GM19035 (cell line): Measurements from ENCODE around the gene SYT1.

Source experiments
- ATAC-seq: cut with Tn5 transposase; IDR thresholded peaks from one replicate; pipeline ENCODE4 v1.9.1; 2021; ENCODE audit not compliant: unreplicated experiment

Gene SYT1

DNA sequence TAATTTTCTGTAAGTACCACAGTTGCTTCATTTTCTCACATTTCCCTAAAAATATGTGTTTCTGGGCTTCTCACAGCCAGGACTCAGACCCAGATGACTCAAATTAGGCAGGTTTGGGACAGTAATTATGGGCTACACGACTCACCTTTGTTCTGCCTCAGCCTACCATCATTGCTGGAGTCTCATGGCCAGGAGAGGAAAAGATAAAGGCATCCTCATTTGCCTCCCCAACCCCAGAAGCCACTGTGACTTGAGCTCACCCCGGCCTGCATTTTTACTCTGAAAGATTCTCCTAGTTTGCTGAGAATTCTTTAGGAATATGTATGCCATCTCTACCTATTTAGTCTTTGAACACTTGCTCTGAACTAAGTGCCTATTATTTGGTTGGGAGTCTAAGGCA is 618.3 kb downstream of the SYT1 start:
- ATAC-seq: no peak

DNA sequence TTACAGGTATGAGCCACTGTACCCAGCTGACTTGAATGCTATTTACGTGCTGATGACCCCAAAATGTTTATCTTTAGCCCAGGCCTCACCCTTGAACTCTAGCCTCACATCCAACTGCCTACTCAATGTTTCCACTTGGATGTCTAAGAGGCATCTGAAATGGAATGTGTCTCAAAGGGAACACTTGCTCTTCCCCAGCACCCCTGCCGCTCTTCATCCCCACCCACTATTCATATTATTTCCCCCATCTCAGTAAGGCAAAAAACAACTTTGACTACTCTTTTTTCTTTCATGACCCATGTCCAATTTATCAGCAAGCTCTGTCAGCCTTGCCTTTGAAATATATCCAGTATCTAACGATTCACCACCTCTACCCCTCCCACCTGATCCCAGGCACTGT is 621.6 kb downstream of the SYT1 start:
- ATAC-seq: no peak

DNA sequence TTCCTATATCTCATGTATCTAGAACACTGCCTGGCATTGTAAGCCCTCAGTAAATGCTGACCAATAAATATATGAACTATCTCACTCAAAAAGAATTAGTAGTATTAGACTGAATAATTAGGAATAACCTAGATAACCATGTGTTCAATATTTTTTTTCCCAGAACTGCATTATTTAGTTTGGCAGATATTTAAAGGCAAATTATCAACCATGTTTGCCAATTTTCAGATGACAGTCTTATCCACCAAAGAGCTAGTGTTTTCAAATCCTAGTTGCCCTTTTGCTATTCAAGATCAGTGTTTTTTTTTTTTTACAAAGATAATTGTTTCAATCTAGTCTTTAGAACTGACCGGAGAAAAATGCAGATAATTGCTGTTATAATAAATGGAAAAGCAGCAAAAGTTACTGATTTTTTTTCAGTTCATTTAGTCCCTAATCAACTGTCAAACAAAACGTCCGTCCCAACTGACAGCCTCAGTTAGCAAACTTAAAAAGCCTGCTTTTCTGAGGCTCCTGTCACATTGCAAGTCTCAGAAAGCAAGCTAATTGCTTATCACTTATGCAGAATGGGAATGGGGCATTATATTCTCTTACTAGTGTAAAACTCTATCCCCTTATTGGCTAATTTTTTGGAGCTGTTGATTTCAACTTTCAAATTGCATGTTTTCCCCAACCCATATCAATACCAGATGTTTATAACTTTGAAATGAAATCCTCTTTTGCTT is 623.0 kb downstream of the SYT1 start:
- ATAC-seq: no peak
